ENCODE measurements around the gene HDDC2. TPM values are rescaled to one million over a fixed set of nuclear protein-coding genes. Genes with fewer than 3 reads are reported as not detected.

The HDDC2 gene
- total RNA-seq, 1 donor from 2014 or later = 18.4 TPM

- no peaks in the 10 kb centered on the region for H3K9me3 Mint-ChIP-seq (ENCODE audit: unreplicated experiment)
- H3K4me1 Mint-ChIP-seq (ENCODE audit: unreplicated experiment) = peaks cover 18% of the 10 kb centered on the region
- peaks cover 4% of the 10 kb centered on the region for H3K36me3 Mint-ChIP-seq (ENCODE audit: low read depth, unreplicated experiment)
- no peak overlapping the region for H3K4me3 Mint-ChIP-seq (ENCODE audit: unreplicated experiment)
- no peak for DNase-seq (ENCODE audit: low spot score)
- H3K27me3 Mint-ChIP-seq (ENCODE audit: unreplicated experiment) = no peaks in the 10 kb centered on the region
- no peak overlapping the region for H3K27ac Mint-ChIP-seq (ENCODE audit: unreplicated experiment)
- no peak for TF ChIP-seq CTCF (IDR thresholded peaks at IDR 0.05; ENCODE audit: unreplicated experiment)
These were observed 74.5 kb downstream of the HDDC2 start for GRCh38 chr6:125227244-125227643.

Other genes with a start within 250 kb of the HDDC2 start
- 118 TPM for gene TPD52L1, start 148.2 kb downstream of the HDDC2 start, total RNA-seq (ENCODE audit: unreplicated experiment)

Measured in endothelial cell (in vitro differentiated cells).